Lung microvascular endothelial cell (primary cell): Measurements from ENCODE around the gene CACNA2D3. TPM values are rescaled to one million over a fixed set of nuclear protein-coding genes. Genes with fewer than 3 reads are reported as not detected.

Experiments
- DNase-seq, 2 donors: peaks; one replicate each; pipeline versions ENCODE4 v3.0.0 to v3.0.0-alpha.2; 2010; ENCODE audit warnings: low read depth in 2 of 2
- total RNA-seq: library from RNA; depleted of rRNA; stranded (reverse); fragments of >200 nt; gene quantifications from 2 replicates; pipeline ENCODE4 v1.2.1, GENCODE V29; 2014

Gene CACNA2D3
- total RNA-seq, 1 donor from 2014 or later, result not detected

DNA sequence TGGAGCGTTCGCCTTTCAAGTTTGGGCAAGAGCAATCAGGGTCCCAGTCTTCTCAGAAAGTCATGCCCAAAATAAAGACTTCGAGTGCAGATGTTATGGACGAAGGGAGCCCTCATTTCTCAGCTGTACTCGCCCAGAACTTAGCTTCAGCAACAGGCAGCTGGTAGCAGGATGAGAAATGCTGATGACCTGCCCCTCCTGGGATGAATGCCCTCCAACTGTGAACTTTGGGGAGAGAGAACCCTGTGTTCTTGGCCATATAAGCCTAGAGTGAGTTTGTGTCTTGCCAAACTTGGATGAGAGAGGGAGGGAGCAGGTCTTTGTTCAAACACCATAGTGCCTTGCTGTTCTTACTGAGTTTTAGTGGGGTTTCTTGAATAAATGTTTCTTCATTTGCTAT is 405.2 kb downstream of the CACNA2D3 start:
- DNase-seq, result no peak

DNA sequence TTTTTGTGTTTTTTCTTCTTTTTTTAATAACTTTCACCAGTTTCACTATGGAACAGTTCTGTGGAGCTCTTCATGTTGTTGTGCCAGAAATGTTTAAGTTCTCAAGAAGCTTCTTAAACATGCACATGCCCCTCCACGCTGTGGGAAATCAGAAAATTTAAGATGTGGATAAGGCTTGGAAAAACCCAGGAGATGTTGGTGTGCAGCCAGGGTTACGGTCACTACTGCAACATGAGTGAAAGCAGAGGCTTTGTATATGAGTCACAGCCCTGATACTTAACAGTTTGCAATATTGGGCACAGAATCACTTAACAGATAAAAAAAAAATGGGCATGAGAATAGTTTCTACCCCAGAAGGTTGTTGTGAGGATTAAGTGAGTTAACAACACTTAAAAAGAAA is 405.6 kb downstream of the CACNA2D3 start:
- no peak for DNase-seq

DNA sequence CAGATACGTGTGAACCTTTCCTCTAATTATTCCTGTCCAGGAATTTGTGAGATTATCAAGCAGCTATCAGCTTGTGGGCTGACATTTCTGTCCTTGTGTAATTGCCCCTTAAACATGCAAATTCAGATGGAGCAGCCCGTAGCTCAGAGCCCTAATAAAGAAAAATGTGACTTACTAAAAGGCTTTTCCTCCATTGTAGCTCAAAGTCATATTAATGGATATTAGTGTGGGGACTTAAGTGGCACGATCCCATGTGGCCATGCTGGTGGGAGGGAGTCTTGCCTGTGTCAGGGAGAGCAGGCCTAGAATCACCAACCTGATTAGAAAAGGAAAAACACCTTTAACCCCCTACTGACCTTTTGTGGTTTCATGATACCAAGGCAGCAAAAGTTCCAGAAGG is 406.3 kb downstream of the CACNA2D3 start:
- no peak for DNase-seq

DNA sequence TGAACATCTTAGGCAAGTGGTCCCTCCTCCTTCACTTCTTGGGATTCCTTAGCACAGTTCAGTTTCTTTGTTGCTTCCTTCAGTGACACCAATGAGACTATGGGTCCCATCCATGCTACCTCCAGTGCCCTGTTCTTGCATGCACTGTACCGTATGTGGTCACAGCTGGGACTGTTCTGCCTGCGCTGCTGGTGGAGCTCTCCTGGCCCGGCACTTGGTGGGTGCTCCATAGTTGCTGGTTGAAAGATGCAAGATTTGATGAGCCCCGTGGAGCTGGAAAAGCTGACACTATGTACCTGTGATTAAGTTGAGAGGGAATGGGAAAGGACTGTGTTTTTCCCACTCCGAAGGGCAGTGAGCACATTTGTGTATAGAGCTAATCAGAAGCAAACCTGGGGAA is 407.7 kb downstream of the CACNA2D3 start:
- DNase-seq, result no peak

DNA sequence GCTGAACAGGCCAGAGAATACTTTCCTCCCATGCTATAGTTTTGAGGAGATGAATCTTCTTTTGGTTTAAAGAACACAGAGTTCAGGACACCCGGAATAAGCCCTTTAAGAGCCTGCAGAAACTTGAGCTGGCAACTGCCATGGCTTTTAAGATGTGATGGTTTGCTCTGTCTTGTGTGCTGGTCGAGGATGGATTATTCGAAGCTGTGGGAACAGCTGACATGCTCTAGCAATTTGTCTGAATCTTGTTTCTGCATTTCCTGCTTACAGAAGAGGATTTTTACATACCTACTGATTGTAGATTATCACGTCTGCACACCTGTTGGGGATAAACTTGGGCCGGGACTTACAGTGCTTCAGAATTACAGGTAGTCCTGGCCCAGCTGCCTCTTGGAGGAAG is 408.6 kb downstream of the CACNA2D3 start:
- no peak for DNase-seq

DNA sequence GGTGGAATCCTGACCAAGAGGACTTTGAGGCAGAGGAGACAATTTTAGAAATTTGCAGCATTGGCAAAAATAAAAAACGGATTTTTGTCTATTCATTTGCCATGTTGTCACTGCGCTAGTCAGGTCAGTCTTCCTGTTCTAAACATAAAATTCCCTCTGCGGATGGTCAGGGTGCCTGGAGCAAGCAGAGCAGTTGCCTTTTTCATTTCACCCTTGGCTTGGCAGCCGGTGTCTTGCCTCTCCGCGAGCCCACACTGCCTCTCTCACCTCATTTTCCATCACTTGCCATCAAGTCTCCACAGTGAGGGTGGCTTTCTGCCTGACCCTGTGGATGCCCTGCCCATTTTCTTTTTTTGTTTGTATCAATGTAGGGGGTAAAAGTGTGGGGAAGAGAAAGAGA is 409.4 kb downstream of the CACNA2D3 start:
- no peak for DNase-seq

DNA sequence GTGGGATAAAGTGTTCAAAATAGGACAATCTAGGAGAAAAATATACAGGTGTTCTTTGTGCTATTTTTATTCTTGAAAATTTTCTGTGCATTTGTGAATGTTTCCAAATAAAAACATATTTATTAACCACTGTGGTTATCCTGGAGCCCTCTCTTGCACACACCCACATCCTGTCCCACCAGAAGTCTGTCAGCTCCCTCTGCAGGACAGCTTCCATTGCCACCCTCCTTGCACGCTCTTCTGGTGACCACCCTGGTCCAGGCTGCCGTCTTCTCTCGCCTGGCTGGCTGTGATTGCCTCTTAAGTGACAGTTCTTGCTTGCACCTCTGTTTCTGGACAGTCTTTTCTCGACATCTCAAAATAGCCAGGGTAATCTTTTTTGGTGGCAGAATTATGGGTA is 411.5 kb downstream of the CACNA2D3 start:
- DNase-seq, result no peak

DNA sequence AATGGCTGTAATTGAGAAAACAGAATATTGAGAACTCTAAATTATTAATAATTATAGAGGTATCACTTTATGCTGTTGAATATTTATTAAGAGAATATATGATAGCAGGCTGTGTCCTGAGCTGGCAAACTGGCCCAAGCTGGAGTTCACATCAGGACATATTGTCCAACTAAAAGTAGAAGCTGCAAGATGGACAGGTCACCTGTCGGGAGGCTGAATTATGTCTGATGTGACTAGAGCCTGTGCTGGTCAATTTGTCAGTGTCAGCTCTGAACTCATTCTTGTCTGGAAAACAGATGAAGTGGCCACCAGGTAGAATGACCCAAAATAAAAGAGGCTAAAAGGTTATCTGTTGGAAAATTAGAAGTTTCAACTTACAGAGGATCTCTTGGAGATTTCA is 413.3 kb downstream of the CACNA2D3 start:
- DNase-seq, result no peak

DNA sequence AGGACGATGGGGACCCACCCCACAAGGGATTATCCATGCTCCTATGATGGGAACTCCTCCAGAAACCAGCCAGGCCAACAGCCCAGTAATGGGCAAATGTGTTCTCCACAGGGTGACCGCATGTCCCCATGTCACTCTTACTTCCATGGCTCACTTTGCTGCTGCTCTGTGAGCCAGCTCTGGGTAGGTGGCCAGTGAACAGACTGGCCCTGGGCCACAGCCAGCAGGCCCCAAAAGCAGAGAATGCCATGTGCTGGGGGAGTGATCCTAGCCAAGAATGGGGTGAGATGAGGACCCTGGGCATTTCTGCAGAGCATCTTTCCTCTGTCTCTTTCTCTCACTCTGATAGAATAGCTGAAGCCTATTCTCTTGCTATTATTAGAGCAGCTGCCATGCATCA is 414.1 kb downstream of the CACNA2D3 start:
- no peak for DNase-seq

DNA sequence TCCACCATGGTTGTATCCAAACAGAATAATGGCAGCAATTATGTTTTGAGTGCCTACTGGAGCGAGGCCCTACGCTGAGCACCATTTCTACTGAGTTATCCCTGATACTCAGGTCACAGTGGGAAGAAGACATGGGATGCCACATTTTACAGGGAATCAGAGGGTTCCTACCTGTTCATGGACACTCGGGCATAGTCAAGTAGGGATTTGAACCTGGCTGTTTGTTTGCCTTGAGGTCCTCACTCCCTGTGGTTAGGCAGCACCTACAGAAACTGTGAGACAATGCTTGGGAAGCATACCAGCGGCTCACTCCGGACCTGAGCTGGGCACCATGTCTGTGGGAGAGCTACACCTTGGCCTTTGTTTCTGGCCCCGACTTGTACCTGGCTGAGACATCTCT is 415.2 kb downstream of the CACNA2D3 start:
- no peak for DNase-seq

DNA sequence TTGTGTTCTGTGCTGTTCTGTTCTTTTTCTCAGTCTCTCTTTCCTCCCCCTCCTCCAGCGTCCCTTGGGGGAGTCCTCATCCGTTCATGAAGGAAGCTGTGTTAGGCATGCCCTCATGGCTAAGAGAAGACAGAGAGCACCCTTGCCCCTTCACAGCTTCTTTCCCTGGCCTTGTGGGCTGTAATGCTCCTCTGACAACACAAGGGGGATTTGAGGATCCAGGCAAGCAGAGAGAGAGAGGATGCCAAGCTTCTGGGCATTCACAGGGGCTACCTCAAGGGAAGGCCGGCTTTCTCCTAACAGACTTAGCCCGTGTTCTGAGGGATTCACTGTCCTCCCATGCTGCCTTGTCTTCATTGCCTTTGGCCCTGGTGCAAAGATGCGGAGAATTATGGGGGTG is 416.0 kb downstream of the CACNA2D3 start:
- DNase-seq, result no peak

DNA sequence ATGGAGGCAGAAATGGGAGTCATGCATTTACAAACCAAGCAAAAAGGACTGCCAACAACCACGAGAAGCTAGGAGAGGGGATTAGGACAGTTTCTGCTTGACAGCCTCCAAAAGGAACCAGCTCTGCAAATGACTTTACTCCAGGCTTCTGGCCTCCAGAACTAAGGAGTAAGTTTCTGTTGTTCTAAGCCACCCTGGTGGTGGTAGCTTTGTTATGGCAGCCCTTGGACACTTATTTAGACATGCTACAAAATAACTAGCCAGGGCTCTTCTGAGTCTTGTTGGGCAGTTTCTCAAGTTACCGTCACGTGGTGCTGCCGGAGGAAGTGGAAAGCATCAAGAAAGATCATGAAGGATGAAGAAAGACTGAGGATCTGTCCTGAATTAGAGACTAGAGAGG is 419.0 kb downstream of the CACNA2D3 start:
- no peak for DNase-seq

DNA sequence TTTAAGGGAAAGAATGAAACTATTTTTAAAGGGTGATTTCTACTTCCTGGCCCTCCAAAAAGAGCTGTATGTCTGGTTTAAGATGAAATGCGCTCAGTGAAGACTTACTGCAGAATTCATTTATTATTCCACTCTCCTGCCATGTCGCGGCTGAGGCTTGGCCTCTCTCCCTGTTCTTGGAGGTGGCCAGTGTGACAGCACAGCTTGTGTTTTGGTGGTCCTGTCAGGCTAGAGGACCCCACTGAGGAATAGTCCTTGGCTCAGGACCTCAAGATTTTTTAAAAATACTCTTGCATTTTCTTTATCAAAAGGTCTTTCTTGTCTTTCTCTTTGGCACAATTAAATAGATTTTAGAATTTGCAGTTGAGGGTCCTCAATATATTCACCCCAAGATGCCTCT is 421.1 kb downstream of the CACNA2D3 start:
- DNase-seq, result no peak

DNA sequence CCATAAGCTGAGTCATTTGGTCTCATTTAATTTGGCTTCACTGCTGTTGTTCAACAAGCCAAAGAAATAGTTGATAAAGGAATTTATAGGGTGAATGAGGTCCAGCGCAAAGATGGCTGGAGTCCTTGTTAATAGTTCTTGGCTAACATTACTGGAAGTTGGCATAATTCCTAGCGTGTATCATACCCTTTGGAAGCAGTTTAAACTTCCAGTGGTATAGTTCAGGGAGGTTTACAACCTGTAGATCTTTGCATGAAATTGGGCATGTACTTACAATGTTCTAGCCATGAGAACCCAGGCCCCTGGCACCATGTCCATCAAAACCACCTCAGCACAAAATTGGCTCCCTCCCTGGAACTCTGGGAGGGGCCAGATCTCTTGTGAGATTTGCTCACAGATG is 424.7 kb downstream of the CACNA2D3 start:
- DNase-seq, result no peak

DNA sequence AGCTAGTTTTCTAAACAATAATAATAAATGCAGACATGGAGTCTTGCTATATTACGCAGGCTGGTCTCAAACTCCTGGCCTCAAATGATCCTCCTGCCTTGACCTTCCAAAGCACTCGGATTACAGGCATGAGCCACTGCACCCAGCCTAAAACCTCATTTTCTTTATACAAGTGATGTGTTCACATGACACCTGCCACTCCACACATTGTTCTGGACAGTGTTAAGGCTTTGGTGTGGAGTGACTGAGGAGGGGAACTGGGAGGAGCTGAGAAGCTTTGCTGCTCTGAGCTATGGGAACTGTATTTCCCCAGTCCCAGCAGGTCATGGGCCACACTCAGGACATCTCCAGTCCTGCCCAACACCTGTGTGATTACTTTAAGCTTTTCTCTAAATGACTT is 425.5 kb downstream of the CACNA2D3 start:
- DNase-seq, result no peak

DNA sequence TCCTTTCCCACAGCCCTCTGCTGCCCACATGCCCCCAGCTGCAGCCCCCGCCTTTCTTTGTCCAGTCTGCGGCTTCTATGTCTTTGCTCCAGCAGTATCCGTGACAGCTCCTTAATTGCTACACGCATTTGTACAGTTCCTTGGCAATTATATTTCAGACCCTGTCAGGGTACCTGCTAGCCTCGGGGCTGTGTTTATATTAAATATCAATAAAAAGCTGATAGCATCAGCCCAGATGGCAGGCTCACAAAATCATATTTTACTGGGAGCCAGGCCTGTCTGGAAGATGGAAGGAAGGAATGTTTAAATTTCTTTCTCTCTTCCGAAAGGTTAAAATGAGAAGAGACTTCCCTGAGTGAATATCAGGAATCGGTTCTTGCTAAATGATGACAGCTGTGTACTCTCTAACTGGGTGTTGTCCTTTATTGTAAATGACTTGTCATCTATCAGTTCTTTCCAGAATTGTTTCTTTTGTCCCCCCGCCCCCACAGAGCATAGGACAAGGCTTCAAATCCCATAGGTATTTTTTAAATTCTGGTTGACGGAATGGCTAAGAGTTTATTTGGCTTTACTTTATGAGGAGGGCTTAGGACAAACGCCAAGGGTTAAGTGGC is 427.4 kb downstream of the CACNA2D3 start:
- DNase-seq, result no peak

DNA sequence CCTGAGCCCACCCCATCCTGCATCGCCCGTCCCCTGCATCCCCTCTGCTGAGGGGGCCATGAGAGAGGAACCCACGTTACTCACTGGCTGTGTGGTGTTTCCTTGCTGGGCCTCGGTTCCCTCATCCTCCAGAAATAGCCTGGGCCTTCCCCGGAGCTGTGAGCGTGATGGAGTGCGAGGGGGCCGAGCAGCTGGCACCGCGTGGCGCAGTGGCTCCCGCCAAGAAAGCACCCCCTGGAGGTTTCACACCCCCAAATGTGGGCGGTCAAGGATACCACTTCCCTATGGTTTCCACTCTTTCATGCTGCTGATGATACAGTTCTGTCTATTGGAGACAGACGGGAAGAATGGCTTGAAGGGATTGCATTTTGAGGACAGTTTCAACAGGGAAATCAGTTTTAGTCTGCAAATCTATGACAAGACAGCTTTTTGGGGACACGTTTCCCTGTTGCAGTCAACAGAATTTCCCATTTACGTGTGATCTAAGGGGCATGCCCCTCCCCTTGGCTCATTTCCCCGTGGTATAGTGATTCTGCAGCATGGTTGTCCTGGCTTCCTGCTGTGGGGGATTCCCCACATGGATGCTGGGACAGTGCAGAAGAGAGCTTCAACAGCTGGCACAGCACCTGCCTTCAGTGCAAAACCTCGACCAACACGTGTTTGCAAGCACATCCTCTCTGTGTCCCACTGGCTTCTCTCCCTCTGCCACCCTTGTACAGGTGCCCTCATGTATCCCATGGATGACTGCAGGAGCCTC is 428.0 kb downstream of the CACNA2D3 start:
- no peak for DNase-seq

DNA sequence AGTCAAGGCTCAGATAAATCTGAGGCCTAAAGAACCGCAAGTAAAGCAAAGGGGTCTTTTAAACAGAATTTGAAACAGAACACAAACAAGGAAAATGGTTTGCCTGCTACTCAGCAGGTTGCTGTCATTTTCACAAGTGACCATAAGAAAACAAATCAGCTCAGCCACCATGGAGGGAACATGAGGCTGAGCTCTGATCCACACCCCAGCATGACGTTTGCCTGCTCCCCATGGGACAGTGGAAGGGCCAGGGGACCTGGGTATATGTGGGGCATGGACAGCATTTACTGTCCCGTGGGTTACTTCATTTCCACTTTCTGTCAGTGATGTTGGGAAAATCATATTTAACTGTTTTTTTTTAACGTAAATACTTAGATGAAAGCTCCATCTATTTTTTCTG is 434.3 kb downstream of the CACNA2D3 start:
- DNase-seq, result no peak

DNA sequence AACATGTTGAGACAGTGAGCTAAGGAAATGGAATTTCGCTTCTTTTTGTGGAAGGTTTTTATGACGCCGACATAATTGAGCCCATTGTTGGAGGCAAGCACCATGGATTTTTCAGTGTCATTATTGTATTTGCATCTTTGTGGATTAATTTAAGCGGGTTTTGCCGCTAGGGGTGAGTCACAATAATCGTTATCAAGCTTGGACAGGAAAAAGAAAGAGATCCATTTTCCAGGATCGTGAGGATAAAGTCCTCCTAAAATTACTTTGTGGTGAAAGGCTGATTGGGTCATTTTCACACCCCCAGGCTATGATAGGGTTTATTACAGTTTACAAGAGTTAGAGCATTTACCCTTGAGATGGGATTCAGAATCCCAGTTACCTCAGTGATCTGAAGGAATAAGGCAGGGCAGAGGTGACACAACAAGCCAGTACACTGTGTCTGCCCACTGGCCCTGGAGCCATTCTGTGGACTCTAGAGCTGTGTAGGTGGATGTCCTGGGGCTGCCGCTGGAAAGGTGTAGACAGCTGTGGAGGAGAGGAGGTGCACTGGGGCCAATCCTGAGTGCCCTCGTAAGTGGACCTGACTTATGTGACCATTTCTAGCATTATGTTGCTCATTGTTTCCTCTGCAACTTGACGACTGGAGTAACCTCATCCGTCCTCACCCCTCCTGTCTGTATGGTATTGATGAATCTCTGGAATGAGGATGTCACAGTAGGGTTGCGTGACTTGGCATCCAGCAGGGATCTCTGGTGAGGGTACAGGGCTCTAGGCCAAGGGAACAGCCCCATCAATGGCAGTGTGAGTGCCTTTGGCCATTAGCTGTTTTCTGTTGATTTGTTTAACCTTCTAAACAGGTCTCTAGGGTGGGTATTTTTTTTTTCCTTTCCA is 435.4 kb downstream of the CACNA2D3 start:
- no peak for DNase-seq

DNA sequence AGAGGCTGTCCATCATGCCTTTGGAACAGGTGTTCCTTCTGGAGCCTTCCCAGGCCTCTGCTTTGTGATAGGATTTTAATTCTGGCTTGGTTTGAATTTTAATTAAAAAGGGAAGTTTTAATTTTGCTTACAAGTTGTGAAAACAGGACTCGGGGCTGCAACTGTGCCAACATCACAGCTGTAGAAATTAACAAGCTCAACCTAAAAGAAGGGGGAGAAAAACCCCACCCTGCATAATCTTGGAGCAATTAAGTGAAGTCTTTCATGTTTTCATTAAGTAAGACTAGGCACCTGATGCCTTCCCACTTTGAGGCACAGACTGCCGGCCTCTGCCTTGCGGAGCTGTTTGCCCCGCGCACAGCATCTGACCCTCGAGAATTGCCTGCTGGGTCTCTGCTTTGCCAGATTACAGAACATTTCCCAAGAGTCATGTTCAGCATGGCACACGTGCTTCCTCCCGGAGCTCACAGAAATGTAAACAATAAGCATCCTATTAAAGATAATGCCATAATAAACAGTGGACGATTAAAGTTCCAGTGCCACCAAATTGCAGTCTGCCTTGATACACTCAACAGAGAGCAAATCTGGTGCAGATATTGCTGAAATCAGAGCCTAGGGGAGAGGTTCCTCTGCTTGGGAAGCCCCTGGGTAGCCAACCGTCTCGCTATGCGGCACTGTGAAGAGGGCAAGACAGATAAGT is 441.3 kb downstream of the CACNA2D3 start:
- no peak for DNase-seq

DNA sequence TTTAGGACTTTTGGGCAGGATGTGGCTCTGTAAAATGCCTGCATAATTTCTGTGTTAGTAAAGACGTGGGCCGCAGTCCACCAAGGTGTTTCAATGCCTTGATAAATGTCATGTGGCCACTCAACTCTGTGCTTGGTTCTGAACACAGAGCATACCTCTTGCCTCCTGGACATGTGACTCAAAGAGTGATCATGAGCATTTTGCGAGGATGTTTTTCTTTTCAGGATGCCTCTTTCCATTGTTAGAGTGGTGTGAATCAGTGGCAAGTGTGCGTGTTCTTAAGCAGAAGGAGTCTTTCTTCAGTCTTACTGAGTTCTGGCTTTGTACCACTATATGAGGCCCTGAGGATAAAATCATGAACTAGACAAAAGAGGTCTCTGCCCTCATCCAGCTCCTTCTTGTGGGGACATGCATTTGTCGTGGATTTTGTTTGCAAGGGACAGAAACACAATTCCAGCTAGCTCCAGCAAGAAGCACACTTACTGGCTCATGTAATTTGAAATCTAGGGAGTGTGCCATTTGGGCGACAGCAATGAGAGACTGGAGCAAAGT is 442.1 kb downstream of the CACNA2D3 start:
- no peak for DNase-seq

DNA sequence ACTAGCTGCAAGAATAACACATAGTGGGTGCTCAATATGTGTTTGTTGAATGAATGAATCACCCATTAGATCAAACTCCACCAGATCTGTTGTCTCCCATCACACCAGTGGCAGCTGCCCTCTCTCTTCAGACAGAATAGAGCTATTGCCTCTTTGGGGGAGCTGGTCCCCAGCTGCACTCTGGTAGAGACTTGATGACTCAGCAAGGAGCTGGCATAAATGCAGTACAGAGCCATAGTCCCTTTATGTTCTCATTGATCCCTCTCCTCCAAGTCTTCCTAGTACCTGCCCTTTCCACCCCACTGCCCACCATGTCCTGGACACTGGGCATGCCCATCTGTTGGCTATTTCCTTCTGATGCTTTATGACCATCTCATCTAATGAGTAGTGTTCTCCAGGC is 443.6 kb downstream of the CACNA2D3 start:
- no peak for DNase-seq
